DND-41 (cell line): ENCODE results near the gene SERPINA3.

ENCODE experiments used
- CTCF ChIP-seq: IDR thresholded peaks from 2 replicates; pipeline ENCODE4 v1.5.1; 2012; ENCODE audit warnings: borderline replicate concordance, low read length, moderate library complexity, mild to moderate bottlenecking; ENCODE audit not compliant: poor library complexity, severe bottlenecking; ENCODE audit errors: extremely low read depth
- EZH2 ChIP-seq: IDR thresholded peaks from 3 replicates; pipeline ENCODE4 v1.6.1; 2012; ENCODE audit warnings: borderline replicate concordance, low read depth, mild to moderate bottlenecking, moderate library complexity, low read length, inconsistent platforms; ENCODE audit not compliant: severe bottlenecking

GRCh38 chr14:94640721-94641631 is 28.8 kb downstream of the SERPINA3 start:
- no peak for TF ChIP-seq EZH2
- TF ChIP-seq CTCF = no peak
